ENCODE data around the gene USP49. TPM values are rescaled to one million over a fixed set of nuclear protein-coding genes. Genes with fewer than 3 reads are reported as not detected.
A peak's percentile ranks its signal among the peaks of the same experiment; 100 is the strongest.

USP49 gene
- total and polyA plus RNA-seq, 9 donors, result 2.7 to 6.4 (median 5.0) TPM

GRCh38 chr6:41938590-41939175 is 43.5 kb upstream of the USP49 start:
- no peak for DNase-seq
- WGBS (ENCODE audit: insufficient coverage), result 43% methylated on average over 4 of the region's 5 CpGs
- peak overlapping the region; percentile 81 for H3K27ac ChIP-seq (ENCODE audit: low read length)
- peaks cover 62% of the 10 kb centered on the region for H3K4me1 ChIP-seq (ENCODE audit: control insufficient read depth, insufficient read depth, low read length)
- H3K36me3 ChIP-seq (ENCODE audit: control insufficient read depth, insufficient read depth, low read length), result peaks cover 43% of the 10 kb centered on the region
- no peaks in the 10 kb centered on the region for H3K27me3 ChIP-seq (ENCODE audit: control insufficient read depth, insufficient read depth, low read length)
- peak overlapping the region; percentile 95 for H3K4me3 ChIP-seq (ENCODE audit: low read length)
- H3K9me3 ChIP-seq (replicated peaks; ENCODE audit: control insufficient read depth, low read depth, low read length), result no peaks in the 10 kb centered on the region

DNA sequence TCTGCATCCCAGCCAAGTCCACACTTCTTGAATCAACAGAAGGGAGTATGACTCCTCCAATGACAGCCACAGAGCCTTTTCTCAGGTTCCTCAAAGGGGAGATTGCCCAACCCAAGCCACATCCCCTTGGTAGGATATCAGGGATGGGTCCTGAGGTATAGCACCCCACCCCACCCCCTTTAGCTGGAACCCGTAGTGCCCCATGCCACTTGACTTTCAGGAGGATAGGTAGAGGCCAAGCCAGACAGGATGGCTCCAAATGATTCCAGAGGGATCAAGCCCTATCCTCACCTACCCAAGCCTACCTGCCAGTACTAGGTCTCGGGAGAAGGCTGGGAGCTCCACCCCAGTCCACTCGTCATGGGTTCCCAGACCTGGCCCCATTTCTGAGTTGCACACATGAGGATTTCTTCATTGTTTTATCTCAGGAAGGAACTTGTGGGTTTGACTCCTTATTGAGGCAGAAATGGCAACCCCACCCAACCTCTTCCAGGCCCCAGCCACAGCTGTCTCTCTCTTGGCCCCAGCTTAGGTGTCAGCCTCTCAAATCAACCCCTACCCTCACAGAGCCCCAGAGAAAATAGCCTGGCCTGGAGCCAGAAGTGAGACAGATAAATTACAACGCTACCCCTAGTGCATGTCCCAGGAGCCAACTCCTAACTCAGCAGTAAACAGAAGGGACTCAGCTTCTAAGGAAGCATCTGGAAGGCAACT is 42.8 kb upstream of the USP49 start:
- Histone ChIP-seq H3K27ac (ENCODE audit: low read length) (peak overlapping the region; percentile 81), H3K9me3 (replicated peaks; ENCODE audit: control insufficient read depth, low read depth, low read length) (no peaks in the 10 kb centered on the region), H3K4me3 (ENCODE audit: low read length) (no peak overlapping the region), H3K27me3 (ENCODE audit: control insufficient read depth, insufficient read depth, low read length) (no peaks in the 10 kb centered on the region), H3K4me1 (ENCODE audit: control insufficient read depth, insufficient read depth, low read length) (peaks cover 62% of the 10 kb centered on the region), H3K36me3 (ENCODE audit: control insufficient read depth, insufficient read depth, low read length) (peaks cover 45% of the 10 kb centered on the region)
- 33% methylated on average over 1 of the region's 4 CpGs for WGBS (ENCODE audit: insufficient coverage)
- peak; percentile 76 for DNase-seq

GRCh38 chr6:41937472-41937860 is 42.3 kb upstream of the USP49 start:
- Histone ChIP-seq H3K27ac (ENCODE audit: low read length) (peak overlapping the region; percentile 81), H3K4me1 (ENCODE audit: control insufficient read depth, insufficient read depth, low read length) (peaks cover 62% of the 10 kb centered on the region), H3K36me3 (ENCODE audit: control insufficient read depth, insufficient read depth, low read length) (peaks cover 50% of the 10 kb centered on the region), H3K4me3 (ENCODE audit: low read length) (no peak overlapping the region), H3K27me3 (ENCODE audit: control insufficient read depth, insufficient read depth, low read length) (no peaks in the 10 kb centered on the region), H3K9me3 (replicated peaks; ENCODE audit: control insufficient read depth, low read depth, low read length) (no peaks in the 10 kb centered on the region)
- WGBS (ENCODE audit: insufficient coverage), result no CpG with 5 or more reads among the region's 2 CpGs
- DNase-seq, result no peak

GRCh38 chr6:41936073-41936837 is 41.1 kb upstream of the USP49 start:
- H3K4me3 ChIP-seq (ENCODE audit: low read length), result no peak overlapping the region
- WGBS (ENCODE audit: insufficient coverage), result 28% methylated on average over 5 of the region's 10 CpGs
- H3K9me3 ChIP-seq (replicated peaks; ENCODE audit: control insufficient read depth, low read depth, low read length), result no peaks in the 10 kb centered on the region
- peaks cover 62% of the 10 kb centered on the region for H3K36me3 ChIP-seq (ENCODE audit: control insufficient read depth, insufficient read depth, low read length)
- peaks cover 57% of the 10 kb centered on the region for H3K4me1 ChIP-seq (ENCODE audit: control insufficient read depth, insufficient read depth, low read length)
- H3K27me3 ChIP-seq (ENCODE audit: control insufficient read depth, insufficient read depth, low read length), result no peaks in the 10 kb centered on the region
- DNase-seq, result peak; percentile 83
- peak overlapping the region; percentile 77 for H3K27ac ChIP-seq (ENCODE audit: low read length)

- no peaks in the 10 kb centered on the region for H3K27me3 ChIP-seq (ENCODE audit: control insufficient read depth, insufficient read depth, low read length)
- 51% methylated on average over 6 of the region's 8 CpGs for WGBS (ENCODE audit: insufficient coverage)
- no peaks in the 10 kb centered on the region for H3K9me3 ChIP-seq (replicated peaks; ENCODE audit: control insufficient read depth, low read depth, low read length)
- peaks cover 68% of the 10 kb centered on the region for H3K36me3 ChIP-seq (ENCODE audit: control insufficient read depth, insufficient read depth, low read length)
- peaks cover 57% of the 10 kb centered on the region for H3K4me1 ChIP-seq (ENCODE audit: control insufficient read depth, insufficient read depth, low read length)
- no peak for DNase-seq
- H3K4me3 ChIP-seq (ENCODE audit: low read length), result no peak overlapping the region
- H3K27ac ChIP-seq (ENCODE audit: low read length), result peak overlapping the region; percentile 77
Observed at GRCh38 chr6:41935685-41936072, 40.5 kb upstream of the USP49 start.

GRCh38 chr6:41935193-41935574 is 40.0 kb upstream of the USP49 start:
- Histone ChIP-seq H3K27me3 (ENCODE audit: control insufficient read depth, insufficient read depth, low read length) (no peaks in the 10 kb centered on the region), H3K27ac (ENCODE audit: low read length) (peak overlapping the region; percentile 77), H3K4me1 (ENCODE audit: control insufficient read depth, insufficient read depth, low read length) (peaks cover 53% of the 10 kb centered on the region), H3K9me3 (replicated peaks; ENCODE audit: control insufficient read depth, low read depth, low read length) (no peaks in the 10 kb centered on the region), H3K4me3 (ENCODE audit: low read length) (no peak overlapping the region), H3K36me3 (ENCODE audit: control insufficient read depth, insufficient read depth, low read length) (peaks cover 73% of the 10 kb centered on the region)
- no CpG with 5 or more reads among the region's 1 CpG for WGBS (ENCODE audit: insufficient coverage)
- DNase-seq, result no peak

- Histone ChIP-seq H3K27ac (ENCODE audit: low read length) (peak overlapping the region; percentile 77), H3K36me3 (ENCODE audit: control insufficient read depth, insufficient read depth, low read length) (peaks cover 75% of the 10 kb centered on the region), H3K9me3 (replicated peaks; ENCODE audit: control insufficient read depth, low read depth, low read length) (no peaks in the 10 kb centered on the region), H3K27me3 (ENCODE audit: control insufficient read depth, insufficient read depth, low read length) (no peaks in the 10 kb centered on the region), H3K4me1 (ENCODE audit: control insufficient read depth, insufficient read depth, low read length) (peaks cover 46% of the 10 kb centered on the region), H3K4me3 (ENCODE audit: low read length) (no peak overlapping the region)
- DNase-seq, result no peak
- whole genome bisulfite sequencing (ENCODE audit: insufficient coverage), result no CpG with 5 or more reads among the region's 7 CpGs
Observed at GRCh38 chr6:41934278-41935192, 39.4 kb upstream of the USP49 start.

GRCh38 chr6:41932378-41932777 is 37.2 kb upstream of the USP49 start:
- Histone ChIP-seq H3K9me3 (replicated peaks; ENCODE audit: control insufficient read depth, low read depth, low read length) (no peaks in the 10 kb centered on the region), H3K27ac (ENCODE audit: low read length) (no peak overlapping the region), H3K4me1 (ENCODE audit: control insufficient read depth, insufficient read depth, low read length) (peaks cover 25% of the 10 kb centered on the region), H3K36me3 (ENCODE audit: control insufficient read depth, insufficient read depth, low read length) (peaks cover 88% of the 10 kb centered on the region), H3K4me3 (ENCODE audit: low read length) (no peak overlapping the region), H3K27me3 (ENCODE audit: control insufficient read depth, insufficient read depth, low read length) (no peaks in the 10 kb centered on the region)
- 86% methylated on average over 15 of the region's 15 CpGs for WGBS (ENCODE audit: insufficient coverage)
- no peak for DNase-seq

DNA sequence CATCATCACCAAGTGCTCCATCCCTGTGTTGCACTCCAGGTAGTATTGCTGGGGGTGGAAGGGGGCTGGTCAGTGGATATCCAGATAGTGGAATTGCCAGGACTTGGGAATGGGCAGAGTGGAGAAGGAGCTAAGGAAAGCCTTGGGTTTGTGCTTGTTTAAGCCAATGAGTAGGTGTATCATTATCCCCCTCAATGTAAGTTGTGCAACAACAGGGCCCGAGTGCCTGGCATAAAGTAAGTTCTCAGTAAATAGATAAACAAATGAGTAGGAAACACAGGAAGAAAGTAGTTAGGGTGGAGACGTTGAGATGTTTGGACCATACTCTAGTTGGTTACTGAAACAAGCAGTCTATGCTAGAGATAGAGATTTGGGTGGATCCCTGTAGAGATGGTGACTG is 36.6 kb upstream of the USP49 start:
- no peaks in the 10 kb centered on the region for H3K27me3 ChIP-seq (ENCODE audit: control insufficient read depth, insufficient read depth, low read length)
- H3K27ac ChIP-seq (ENCODE audit: low read length), result no peak overlapping the region
- no peak for DNase-seq
- no peak overlapping the region for H3K4me3 ChIP-seq (ENCODE audit: low read length)
- H3K4me1 ChIP-seq (ENCODE audit: control insufficient read depth, insufficient read depth, low read length), result peaks cover 20% of the 10 kb centered on the region
- no peaks in the 10 kb centered on the region for H3K9me3 ChIP-seq (replicated peaks; ENCODE audit: control insufficient read depth, low read depth, low read length)
- H3K36me3 ChIP-seq (ENCODE audit: control insufficient read depth, insufficient read depth, low read length), result peaks cover 87% of the 10 kb centered on the region
- WGBS (ENCODE audit: insufficient coverage), result 47% methylated on average over 2 of the region's 2 CpGs
